HepG2 (cell line): ENCODE data around the gene GRB10.

ENCODE experiments used
- HDAC2 ChIP-seq: sonication (generic); formaldehyde crosslinking; IDR thresholded peaks from 2 replicates; pipeline ENCODE4 v1.4.0; 2020; ENCODE audit warnings: missing genetic modification reagents
- NFYB ChIP-seq: sonication (generic); formaldehyde crosslinking; IDR thresholded peaks from 2 replicates; pipeline ENCODE4 v1.4.0; 2020; ENCODE audit warnings: missing genetic modification reagents
- REXO4 ChIP-seq: sonication (generic); formaldehyde crosslinking; IDR thresholded peaks from 2 replicates; pipeline ENCODE4 v1.8.0; 2022; ENCODE audit warnings: missing genetic modification reagents, mild to moderate bottlenecking, borderline replicate concordance
- SMAD1 ChIP-seq: sonication (generic); formaldehyde crosslinking; IDR thresholded peaks from 2 replicates; pipeline ENCODE4 v1.4.0; 2020; ENCODE audit warnings: missing genetic modification reagents, low read depth, mild to moderate bottlenecking, borderline replicate concordance
- TAF1 ChIP-seq: sonication (generic); formaldehyde crosslinking; IDR thresholded peaks from 2 replicates; pipeline ENCODE4 v1.4.0; 2020; ENCODE audit warnings: missing genetic modification reagents
- TCF12 ChIP-seq, 2 experiments: fragments of 450-650 bp in 1 of 2; sonication (generic) in 1 of 2; formaldehyde crosslinking in 1 of 2; IDR thresholded peaks; 2 replicates each; pipeline versions ENCODE4 v1.6.1 to v1.8.0; 2017 to 2022; ENCODE audit warnings: antibody characterized with exemption in 1 of 2, mild to moderate bottlenecking in 1 of 2, missing genetic modification reagents in 1 of 2, moderate library complexity in 1 of 2
- ZMAT3 ChIP-seq: sonication (generic); formaldehyde crosslinking; conservative IDR thresholded peaks from 2 replicates; pipeline ENCODE4 v1.7.0; 2021; ENCODE audit warnings: missing genetic modification reagents
- ZNF225 ChIP-seq: sonication (generic); formaldehyde crosslinking; IDR thresholded peaks from 2 replicates; pipeline ENCODE4 v1.4.0; 2020; ENCODE audit warnings: mild to moderate bottlenecking, missing genetic modification reagents
- ZNF674 ChIP-seq: sonication (generic); formaldehyde crosslinking; IDR thresholded peaks from 2 replicates; pipeline ENCODE4 v1.5.0; 2020; ENCODE audit warnings: low read depth, mild to moderate bottlenecking, missing genetic modification reagents
- TF ChIP-seq, protein P1 (sequence below): sonication (generic); formaldehyde crosslinking; IDR thresholded peaks from 2 replicates; pipeline ENCODE4 v1.4.0; 2020; ENCODE audit warnings: missing genetic modification reagents
- TF ChIP-seq, protein P2 (sequence below): sonication (generic); formaldehyde crosslinking; IDR thresholded peaks from 2 replicates; pipeline ENCODE4 v1.5.0; 2020; ENCODE audit warnings: mild to moderate bottlenecking, missing genetic modification reagents, moderate library complexity
- TF ChIP-seq, protein P3 (sequence below): sonication (generic); formaldehyde crosslinking; IDR thresholded peaks from 2 replicates; pipeline ENCODE4 v1.4.0; 2020; ENCODE audit warnings: missing genetic modification reagents

DNA sequence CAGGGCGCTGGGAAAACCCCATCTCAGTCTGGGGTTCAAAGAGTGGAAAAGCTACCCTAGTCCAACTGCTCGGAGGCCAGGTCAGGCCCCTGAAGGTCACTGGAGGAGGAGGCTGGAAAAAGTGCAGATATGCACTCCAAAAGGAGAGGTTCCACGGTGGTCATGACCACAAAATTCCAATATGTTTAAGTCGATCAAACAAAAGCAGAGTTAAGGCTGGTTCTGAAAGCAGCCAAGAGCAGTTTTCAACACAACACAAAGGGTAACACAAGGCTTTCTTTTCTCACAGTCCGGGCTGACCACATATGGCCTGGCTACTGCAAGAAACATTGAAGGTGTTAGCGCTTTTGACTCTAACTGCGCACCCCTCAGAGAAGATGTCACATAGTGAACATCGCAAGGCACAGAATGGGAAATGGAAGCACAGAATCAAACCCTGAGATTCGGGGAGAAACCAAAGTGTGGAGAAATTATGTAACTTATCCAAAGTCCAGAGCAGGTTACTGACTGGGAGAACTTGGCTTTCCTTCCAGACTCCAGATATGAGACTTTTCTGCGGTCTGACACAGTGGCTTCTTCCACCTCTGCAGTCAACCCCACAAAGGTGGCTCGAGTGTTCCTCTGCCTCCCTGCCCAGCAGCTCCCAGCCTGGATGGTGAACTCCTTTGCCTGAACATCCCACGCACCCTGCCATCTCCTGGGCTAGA lies 1.3 kb upstream of the GRB10 start:
- TF ChIP-seq ZNF225 (CRISPR knock-in tag) = no peak
- no peak for TF ChIP-seq ZNF674 (CRISPR knock-in tag)
- TF ChIP-seq TCF12 (IDR thresholded peaks at IDR 0.05) = no peak
- no peak for TF ChIP-seq TCF12 (CRISPR knock-in tag; IDR thresholded peaks at IDR 0.05)
- TF ChIP-seq REXO4 (CRISPR knock-in tag) = no peak
- TF ChIP-seq ZMAT3 (CRISPR knock-in tag) = no peak
- TF ChIP-seq, protein P1, sequence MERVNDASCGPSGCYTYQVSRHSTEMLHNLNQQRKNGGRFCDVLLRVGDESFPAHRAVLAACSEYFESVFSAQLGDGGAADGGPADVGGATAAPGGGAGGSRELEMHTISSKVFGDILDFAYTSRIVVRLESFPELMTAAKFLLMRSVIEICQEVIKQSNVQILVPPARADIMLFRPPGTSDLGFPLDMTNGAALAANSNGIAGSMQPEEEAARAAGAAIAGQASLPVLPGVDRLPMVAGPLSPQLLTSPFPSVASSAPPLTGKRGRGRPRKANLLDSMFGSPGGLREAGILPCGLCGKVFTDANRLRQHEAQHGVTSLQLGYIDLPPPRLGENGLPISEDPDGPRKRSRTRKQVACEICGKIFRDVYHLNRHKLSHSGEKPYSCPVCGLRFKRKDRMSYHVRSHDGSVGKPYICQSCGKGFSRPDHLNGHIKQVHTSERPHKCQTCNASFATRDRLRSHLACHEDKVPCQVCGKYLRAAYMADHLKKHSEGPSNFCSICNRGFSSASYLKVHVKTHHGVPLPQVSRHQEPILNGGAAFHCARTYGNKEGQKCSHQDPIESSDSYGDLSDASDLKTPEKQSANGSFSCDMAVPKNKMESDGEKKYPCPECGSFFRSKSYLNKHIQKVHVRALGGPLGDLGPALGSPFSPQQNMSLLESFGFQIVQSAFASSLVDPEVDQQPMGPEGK = no peak
- TF ChIP-seq NFYB (CRISPR knock-in tag) = no peak
- TF ChIP-seq, protein P2, sequence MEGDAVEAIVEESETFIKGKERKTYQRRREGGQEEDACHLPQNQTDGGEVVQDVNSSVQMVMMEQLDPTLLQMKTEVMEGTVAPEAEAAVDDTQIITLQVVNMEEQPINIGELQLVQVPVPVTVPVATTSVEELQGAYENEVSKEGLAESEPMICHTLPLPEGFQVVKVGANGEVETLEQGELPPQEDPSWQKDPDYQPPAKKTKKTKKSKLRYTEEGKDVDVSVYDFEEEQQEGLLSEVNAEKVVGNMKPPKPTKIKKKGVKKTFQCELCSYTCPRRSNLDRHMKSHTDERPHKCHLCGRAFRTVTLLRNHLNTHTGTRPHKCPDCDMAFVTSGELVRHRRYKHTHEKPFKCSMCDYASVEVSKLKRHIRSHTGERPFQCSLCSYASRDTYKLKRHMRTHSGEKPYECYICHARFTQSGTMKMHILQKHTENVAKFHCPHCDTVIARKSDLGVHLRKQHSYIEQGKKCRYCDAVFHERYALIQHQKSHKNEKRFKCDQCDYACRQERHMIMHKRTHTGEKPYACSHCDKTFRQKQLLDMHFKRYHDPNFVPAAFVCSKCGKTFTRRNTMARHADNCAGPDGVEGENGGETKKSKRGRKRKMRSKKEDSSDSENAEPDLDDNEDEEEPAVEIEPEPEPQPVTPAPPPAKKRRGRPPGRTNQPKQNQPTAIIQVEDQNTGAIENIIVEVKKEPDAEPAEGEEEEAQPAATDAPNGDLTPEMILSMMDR (CRISPR knock-in tag) = no peak
- no peak for TF ChIP-seq TAF1
- TF ChIP-seq, protein P3, sequence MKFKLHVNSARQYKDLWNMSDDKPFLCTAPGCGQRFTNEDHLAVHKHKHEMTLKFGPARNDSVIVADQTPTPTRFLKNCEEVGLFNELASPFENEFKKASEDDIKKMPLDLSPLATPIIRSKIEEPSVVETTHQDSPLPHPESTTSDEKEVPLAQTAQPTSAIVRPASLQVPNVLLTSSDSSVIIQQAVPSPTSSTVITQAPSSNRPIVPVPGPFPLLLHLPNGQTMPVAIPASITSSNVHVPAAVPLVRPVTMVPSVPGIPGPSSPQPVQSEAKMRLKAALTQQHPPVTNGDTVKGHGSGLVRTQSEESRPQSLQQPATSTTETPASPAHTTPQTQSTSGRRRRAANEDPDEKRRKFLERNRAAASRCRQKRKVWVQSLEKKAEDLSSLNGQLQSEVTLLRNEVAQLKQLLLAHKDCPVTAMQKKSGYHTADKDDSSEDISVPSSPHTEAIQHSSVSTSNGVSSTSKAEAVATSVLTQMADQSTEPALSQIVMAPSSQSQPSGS = no peak
- no peak for TF ChIP-seq HDAC2 (CRISPR knock-in tag)
- TF ChIP-seq SMAD1 (CRISPR knock-in tag) = no peak
